K562 (cell line): ENCODE results near the gene ID1. TPM values are rescaled to one million over a fixed set of nuclear protein-coding genes. Genes with fewer than 3 reads are reported as not detected.

Source experiments
- ATF1 ChIP-seq, 2 experiments: fragments of 450-650 bp in 1 of 2; IDR thresholded peaks; 2 replicates each; pipeline ENCODE4 v1.6.1; 2016; ENCODE audit warnings: missing compliant biosample characterization in 1 of 2, missing genetic modification characterization in 1 of 2
- CBFA2T3 ChIP-seq: fragments of 450-650 bp; IDR thresholded peaks from 2 replicates; pipeline ENCODE4 v1.6.1; 2017
- DACH1 ChIP-seq: fragments of 450-650 bp; IDR thresholded peaks from 2 replicates; pipeline ENCODE4 v1.6.1; 2018; ENCODE audit not compliant: partially characterized antibody
- DDX20 ChIP-seq: fragments of 450-650 bp; IDR thresholded peaks from 2 replicates; pipeline ENCODE4 v1.6.1; 2016; ENCODE audit warnings: missing genetic modification characterization, low read depth, mild to moderate bottlenecking, missing compliant biosample characterization, moderate library complexity
- DEAF1 ChIP-seq: fragments of 450-650 bp; formaldehyde crosslinking; IDR thresholded peaks from 2 replicates; pipeline ENCODE4 v1.4.0; 2020; ENCODE audit warnings: mild to moderate bottlenecking, moderate library complexity
- ELF2 ChIP-seq: fragments of 250-450 bp; sonication (Bioruptor Pico); IDR thresholded peaks from 2 replicates; pipeline ENCODE4 v1.5.0; 2021; ENCODE audit warnings: mild to moderate bottlenecking
- FOXO4 ChIP-seq: fragments of 450-650 bp; formaldehyde crosslinking; IDR thresholded peaks from 2 replicates; pipeline ENCODE4 v1.4.0; 2020; ENCODE audit warnings: mild to moderate bottlenecking, moderate library complexity
- STAT6 ChIP-seq: sonication (generic); formaldehyde crosslinking; IDR thresholded peaks from 2 replicates; pipeline ENCODE4 v1.8.1; 2023; ENCODE audit warnings: mild to moderate bottlenecking, missing genetic modification reagents
- U2AF1 ChIP-seq: fragments of 200-400 bp; formaldehyde crosslinking; optimal IDR thresholded peaks from 2 replicates; pipeline ENCODE3; 2017; ENCODE audit warnings: mild to moderate bottlenecking, low read depth, low read length, moderate library complexity
- ZBTB9 ChIP-seq: fragments of 450-650 bp; formaldehyde crosslinking; IDR thresholded peaks from 2 replicates; pipeline ENCODE4 v1.4.0; 2020; ENCODE audit warnings: mild to moderate bottlenecking, moderate library complexity
- ZNF407 ChIP-seq: fragments of 450-650 bp; IDR thresholded peaks from 2 replicates; pipeline ENCODE4 v1.6.1; 2016; ENCODE audit warnings: low read depth
- ZNF561 ChIP-seq: fragments of 450-650 bp; formaldehyde crosslinking; conservative IDR thresholded peaks from 2 replicates; pipeline ENCODE4 v1.4.0; 2020; ENCODE audit warnings: mild to moderate bottlenecking, moderate library complexity
- polyA plus RNA-seq, 8 experiments: library from polyadenylated mRNA; depleted of rRNA in 4 of 8; stranded (reverse) in 5 of 8; unstranded in 3 of 8; fragments of >200 nt; fragmentation: Nextera tagmentation in 2 of 8; fragmentation: Illumina TruSeq in 1 of 8; extraction: Ambion mirVana in 2 of 8; extraction: Trizol in 1 of 8; gene quantifications; 2 replicates each; pipeline versions ENCODE4 v1.2.1 to v1.2.3, GENCODE V29; 2011 to 2014; ENCODE audit warnings: inconsistent platforms in 1 of 8, missing spikeins in 1 of 8
- total RNA-seq, 7 experiments: library from RNA; depleted of rRNA in 6 of 7; stranded (reverse); fragments of >200 nt in 6 of 7; fragmentation: Illumina TruSeq in 2 of 7; extraction: Trizol in 2 of 7; gene quantifications; 2 replicates each; pipeline versions ENCODE4 v1.2.1 to v1.2.3, GENCODE V29; 2011 to 2021; ENCODE audit warnings: low replicate concordance in 1 of 7

ID1 gene
- total and polyA plus RNA-seq, 9 of the 15 experiments (the other 6 are each of a cell fraction or from before 2014, with no cell fraction given): 1.4 to 358 (median 65.0) TPM

GRCh38 chr20:31559704-31560093 lies 45.4 kb upstream of the ID1 start (continued):
- TF ChIP-seq ZBTB9 (CRISPR knock-in tag) (no peak), FOXO4 (no peak), ATF1 (CRISPR knock-in tag; IDR thresholded peaks at IDR 0.05) (no peak), ATF1 (tag; IDR thresholded peaks at IDR 0.05) (no peak), STAT6 (CRISPR knock-in tag) (no peak), ZNF407 (no peak), DEAF1 (CRISPR knock-in tag) (no peak), ELF2 (CRISPR knock-in tag) (no peak), CBFA2T3 (peak; percentile 59), ZNF561 (CRISPR knock-in tag) (no peak), DDX20 (tag) (no peak), U2AF1 (no peak), DACH1 (no peak)
